DMS53 treated with DMSO at 0.1 percent for 48 hours (cell line): ENCODE data around the gene ZNF865.

ENCODE experiments used
- DNase-seq: peaks from one replicate; lab custom pipeline; 2025; ENCODE audit not compliant: unreplicated experiment; lab: John Stamatoyannopoulos, UW

ZNF865 gene

DNA sequence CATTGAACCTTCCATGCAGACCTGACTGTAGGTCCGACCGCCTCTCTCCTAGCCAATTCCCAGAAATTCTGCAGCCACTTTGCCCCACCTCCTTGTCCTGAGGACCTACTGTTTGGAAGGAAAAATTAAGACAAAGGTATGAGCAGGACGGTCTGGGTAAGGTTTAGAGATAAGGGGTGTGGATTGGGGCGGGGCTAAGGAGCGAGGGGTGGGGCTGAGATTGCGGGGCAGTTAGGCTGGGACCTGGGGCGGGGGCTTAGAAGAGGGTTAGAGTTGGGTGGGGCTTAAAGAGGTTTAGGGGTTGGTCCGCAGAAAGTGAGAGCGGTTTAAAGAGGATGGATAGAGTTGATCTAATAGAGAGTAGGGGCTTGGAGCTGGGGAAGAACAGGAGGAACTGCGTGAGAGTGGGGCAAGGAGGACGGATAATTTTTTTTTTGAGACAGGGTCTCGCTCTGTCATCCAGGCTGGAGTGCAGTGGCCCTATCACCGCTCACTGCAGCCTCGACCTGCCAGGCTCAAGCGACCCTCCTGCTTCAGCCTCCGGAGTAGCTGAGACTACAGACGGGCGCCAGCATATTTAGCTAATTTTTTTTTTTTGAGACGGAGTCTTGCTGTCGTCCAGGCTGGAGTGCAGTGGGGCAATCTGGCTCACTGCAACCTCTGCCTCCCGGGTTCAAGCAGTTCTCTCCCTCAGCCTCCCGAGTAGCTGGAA is 1.7 kb upstream of the ZNF865 start:
- DNase-seq = no peak

DNA sequence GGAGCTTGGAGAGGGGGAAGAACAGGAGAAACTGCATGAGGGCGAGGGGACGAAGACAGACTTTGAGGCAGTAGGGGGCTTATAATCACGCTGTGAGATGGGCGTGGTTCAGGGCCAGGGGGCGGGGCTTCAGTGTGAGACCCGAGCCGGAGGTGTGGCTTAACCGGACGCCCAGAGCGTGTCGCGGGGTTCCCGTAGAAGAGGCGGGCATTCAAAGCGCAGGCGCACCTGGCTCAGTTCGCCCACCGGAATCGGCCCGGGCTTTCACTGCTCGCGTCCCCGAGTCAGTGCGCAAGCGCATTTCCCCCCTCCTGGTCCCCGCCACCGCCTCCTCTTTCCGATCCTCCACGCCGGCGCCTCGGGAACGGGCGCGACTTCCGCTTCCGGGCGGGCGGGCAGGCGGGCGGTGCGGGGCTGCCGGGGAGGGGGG is 225 bp upstream of the ZNF865 start:
- peak; percentile 91 for DNase-seq

DNA sequence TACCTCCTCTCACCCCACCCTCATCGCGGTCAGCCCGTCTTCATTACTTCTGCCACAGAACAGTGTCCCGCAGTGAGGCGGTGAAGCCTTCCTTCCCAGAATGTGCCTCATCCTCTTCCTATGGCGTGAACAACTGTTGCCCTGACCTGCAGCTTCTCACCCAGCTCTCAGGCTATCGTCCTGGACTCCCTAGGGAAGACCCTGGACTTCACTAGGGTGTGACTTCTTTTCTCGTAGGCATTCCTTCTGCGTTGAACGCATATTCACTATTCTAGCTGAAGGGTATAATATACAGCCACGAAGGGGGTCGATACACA is 982 bp downstream of the ZNF865 start:
- DNase-seq = no peak

DNA sequence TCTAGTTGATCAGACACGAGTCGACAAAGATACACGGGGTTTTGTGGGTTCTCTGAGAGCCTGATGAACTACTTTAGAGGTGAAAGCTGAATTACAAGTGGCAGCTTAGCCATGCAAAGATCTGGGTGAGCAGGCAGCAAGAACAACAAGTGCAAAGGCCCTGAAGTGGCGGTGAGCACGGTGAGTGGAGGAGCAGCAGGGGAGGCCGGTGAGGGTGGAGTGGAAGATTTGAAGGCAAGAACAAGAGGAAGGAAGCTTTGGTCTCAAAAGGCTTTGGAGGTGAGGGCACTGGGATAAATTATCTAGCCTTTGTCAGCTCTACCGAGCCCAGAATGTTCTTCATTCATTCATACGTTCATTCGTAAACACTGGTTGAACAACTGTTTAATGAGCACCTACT is 1.4 kb downstream of the ZNF865 start:
- no peak for DNase-seq

DNA sequence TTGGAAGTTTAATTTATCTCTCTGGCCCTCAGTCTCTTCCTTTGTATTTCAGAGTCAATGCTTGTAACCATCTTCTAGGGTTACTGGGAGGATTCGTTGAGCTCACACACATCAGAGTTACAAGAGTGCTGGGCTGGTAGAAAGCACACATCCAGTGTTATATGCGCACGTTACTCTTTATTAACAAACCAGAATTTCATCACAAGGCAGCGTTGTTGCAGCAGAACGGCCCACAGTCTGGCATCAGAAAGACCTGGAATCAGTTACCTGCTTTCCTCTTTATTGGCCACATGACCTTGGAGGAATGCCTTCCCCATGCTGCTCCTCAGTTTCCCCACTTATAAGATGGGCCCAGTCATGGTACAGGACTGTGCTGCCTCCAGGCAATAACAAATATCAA is 3.9 kb downstream of the ZNF865 start:
- no peak for DNase-seq

DNA sequence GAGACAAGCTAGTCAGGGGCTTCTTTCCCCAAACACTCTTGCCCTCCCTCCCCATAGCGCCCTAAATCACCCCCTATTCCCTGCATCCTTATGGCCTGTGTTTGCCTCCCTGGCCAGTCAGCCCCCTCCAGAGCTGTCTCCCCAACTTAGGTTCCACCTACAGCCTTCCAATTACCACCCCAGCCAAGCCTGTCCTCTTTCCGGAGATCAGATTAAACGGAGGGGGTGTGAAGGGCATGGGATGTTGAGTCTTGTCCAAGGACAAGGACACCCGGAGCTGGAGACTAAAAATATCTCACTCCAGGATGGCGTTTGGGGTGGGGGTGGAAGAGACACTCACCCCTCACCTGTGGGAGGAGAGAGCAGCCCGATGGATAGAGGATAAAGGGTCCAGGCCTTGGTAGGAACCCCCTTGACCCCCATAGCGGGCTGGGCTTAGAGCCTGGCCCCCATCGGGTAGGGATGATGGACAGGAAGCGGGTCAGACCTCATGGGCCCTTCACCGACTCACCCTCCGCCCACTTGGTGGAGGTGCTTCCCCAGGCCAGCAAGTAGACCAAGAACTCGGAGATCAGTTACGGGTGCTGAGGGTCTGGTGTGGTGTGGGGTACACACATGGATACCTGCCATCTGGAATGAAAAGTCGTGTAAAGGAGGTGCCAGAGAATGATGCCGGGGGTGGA is 6.0 kb downstream of the ZNF865 start:
- no peak for DNase-seq

DNA sequence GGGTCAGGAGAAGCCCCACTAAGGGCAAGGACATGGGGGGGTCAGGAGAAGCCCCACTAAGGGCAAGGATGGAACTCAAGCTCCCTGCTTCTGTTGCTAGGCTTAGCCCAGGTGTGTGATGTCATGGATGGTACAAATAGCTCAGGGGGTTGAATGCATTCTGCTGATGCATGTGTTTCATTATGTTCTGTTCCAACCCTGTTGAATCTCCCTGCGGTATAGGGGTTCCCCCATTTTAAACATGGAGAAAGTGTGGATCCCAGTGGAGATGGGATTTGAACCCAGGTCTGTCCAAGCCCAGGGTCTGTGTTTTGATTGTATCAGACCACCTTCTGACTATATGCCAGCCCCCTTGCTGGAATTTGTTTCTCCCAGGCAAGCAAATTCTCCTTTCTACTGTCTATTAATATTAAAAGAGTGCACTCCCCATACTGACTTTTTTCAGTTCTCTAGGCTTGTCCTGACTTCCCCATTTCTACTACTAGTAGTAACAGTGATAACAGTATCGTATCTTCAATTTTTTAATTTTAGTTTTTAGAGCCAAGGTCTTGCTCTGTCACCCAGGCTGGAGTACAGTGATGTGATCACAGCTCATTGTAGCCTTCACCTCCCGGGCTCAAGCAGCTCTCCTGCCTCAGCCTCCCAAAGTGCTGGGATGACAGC is 6.7 kb downstream of the ZNF865 start:
- no peak for DNase-seq

DNA sequence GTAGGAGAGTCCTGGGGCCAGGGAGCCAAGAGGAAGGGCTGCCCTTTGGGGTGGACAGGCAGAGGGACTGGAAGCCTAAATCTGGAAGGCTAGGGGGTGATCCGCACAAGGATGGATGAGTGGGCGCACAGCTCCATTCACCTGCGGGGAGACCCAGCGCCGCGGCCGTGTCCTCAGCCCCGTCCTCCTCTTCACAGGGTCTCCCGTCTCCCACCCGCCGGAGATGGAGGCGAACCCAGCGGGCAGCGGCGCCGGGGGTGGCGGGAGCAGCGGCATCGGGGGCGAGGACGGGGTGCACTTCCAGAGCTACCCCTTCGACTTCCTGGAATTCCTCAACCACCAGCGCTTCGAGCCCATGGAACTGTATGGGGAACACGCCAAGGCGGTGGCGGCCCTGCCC is 7.9 kb downstream of the ZNF865 start:
- DNase-seq = no peak

DNA sequence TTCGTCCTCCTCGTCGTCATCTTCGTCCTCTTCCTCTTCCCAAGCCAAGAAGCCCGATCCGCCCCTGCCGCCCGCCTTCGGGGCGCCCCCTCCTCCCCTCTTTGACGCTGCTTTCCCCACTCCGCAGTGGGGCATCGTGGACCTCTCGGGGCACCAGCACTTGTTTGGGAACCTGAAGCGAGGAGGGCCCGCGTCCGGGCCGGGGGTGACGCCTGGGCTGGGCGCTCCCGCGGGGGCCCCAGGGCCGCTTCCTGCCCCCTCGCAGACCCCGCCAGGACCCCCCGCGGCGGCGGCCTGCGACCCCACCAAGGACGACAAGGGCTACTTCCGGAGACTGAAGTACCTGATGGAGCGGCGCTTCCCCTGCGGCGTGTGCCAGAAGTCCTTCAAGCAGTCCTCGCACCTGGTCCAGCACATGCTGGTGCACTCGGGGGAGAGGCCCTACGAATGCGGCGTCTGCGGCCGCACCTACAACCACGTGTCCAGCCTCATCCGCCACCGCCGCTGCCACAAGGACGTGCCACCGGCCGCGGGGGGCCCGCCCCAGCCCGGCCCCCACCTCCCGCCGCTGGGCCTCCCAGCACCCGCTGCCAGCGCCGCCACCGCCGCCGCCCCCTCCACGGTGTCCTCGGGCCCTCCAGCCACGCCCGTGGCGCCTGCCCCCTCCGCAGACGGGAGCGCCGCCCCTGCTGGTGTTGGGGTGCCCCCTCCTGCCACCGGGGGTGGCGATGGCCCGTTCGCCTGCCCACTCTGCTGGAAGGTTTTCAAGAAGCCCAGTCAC is 8.7 kb downstream of the ZNF865 start:
- no peak for DNase-seq

DNA sequence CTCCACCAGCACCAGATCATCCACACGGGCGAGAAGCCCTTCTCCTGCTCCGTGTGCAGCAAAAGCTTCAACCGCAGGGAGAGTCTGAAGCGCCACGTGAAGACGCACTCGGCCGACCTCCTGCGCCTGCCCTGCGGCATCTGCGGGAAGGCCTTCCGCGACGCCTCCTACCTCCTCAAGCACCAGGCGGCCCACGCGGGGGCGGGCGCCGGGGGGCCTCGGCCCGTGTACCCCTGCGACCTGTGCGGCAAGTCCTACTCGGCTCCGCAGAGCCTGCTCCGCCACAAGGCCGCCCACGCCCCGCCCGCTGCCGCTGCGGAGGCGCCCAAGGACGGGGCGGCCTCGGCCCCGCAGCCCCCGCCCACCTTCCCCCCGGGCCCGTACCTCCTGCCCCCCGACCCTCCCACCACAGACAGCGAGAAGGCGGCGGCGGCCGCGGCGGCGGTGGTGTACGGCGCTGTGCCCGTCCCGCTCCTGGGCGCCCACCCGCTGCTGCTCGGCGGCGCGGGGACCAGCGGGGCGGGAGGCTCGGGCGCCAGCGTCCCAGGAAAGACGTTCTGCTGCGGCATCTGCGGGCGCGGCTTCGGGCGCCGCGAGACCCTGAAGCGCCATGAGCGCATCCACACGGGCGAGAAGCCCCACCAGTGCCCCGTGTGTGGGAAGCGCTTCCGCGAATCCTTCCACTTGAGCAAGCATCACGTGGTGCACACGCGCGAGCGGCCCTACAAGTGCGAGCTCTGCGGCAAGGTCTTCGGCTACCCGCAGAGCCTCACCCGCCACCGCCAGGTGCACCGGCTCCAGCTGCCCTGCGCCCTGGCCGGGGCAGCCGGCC is 9.5 kb downstream of the ZNF865 start:
- DNase-seq = no peak

DNA sequence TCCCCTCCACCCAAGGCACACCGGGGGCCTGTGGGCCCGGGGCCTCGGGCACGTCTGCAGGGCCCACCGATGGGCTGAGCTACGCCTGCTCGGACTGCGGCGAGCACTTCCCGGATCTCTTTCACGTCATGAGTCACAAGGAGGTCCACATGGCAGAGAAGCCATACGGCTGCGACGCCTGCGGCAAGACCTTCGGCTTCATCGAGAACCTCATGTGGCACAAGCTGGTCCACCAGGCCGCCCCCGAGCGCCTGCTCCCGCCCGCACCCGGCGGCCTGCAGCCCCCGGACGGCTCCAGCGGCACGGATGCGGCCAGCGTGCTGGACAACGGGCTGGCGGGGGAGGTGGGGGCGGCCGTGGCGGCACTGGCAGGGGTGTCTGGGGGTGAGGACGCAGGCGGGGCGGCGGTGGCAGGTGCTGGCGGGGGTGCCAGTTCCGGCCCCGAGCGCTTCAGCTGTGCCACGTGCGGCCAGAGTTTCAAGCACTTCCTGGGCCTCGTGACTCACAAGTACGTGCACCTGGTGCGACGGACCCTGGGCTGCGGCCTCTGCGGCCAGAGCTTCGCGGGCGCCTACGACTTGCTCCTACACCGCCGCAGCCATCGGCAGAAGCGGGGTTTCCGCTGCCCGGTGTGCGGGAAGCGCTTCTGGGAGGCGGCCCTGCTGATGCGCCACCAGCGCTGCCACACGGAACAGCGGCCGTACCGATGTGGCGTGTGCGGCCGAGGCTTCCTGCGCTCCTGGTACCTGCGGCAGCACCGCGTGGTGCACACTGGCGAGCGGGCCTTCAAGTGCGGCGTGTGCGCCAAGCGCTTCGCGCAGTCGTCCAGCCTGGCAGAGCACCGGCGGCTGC is 10.3 kb downstream of the ZNF865 start:
- no peak for DNase-seq

DNA sequence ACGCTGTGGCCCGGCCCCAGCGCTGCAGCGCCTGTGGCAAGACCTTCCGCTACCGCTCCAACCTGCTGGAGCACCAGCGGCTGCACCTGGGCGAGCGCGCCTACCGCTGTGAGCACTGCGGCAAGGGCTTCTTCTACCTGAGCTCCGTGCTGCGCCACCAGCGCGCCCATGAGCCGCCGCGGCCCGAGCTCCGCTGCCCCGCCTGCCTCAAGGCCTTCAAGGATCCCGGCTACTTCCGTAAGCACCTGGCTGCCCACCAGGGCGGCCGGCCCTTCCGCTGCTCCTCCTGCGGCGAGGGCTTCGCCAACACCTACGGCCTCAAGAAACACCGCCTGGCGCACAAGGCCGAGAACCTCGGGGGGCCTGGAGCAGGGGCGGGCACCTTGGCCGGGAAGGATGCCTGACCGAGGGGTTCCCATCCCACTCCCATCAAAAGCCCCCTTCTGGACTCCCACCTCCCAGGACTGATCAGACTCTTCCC is 11.0 kb downstream of the ZNF865 start:
- DNase-seq = no peak

DNA sequence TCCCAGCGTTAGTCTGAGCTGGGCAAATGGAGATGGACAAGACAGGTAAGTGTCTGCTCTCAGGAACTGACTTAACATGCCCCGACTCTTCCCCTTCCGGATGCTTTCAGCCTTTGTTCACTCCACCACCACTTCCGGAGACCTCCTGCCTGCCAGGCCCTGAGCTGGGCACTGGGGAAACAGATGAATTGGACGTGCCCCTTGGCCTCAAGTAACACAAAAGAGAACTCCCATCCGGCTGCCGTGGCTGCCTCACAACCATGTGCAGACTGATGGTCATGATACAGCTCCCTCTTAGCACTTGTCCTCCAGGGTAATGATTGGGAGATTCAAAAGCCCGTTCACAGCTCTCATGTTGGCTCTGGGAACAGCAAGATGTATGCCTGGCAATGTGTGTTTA is 12.0 kb downstream of the ZNF865 start:
- DNase-seq = no peak

DNA sequence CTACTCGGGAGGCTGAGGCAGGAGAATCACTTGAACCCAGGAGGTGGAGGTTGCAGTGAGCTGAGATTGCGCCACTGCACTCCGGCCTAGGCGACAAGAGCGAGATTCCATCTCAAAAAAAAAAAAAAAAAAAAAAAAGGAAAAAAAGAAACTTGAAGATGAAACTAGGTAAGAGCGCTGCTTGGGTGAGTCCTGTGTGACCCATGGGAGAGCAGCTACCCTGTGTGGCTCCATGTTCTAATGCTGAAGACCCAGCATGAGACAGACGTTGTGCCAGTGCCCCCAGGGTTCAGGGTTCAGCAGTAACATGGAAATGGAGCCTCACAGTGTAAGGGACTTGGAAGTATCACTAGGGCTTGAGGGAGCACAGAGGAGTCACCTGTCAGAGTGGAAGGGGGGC is 13.0 kb downstream of the ZNF865 start:
- no peak for DNase-seq

DNA sequence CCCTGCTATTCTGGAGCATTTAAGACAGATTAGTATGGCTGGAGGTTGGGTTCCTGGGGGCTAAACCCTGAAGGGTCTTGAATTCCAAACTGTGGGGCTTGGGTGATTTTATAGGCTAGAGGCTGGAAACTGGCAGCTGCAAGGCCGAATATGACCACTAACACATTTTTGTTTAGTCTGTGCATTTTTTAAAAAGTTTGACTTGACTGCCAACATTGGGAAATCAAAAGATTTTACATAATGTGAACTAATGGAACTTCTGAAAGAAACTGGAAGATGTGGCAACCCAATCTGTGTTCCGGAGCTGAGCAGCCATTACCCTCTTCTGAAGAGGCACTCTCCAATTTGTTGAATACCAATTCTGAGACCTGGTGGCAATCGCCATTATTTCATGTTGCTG is 13.8 kb downstream of the ZNF865 start:
- no peak for DNase-seq

DNA sequence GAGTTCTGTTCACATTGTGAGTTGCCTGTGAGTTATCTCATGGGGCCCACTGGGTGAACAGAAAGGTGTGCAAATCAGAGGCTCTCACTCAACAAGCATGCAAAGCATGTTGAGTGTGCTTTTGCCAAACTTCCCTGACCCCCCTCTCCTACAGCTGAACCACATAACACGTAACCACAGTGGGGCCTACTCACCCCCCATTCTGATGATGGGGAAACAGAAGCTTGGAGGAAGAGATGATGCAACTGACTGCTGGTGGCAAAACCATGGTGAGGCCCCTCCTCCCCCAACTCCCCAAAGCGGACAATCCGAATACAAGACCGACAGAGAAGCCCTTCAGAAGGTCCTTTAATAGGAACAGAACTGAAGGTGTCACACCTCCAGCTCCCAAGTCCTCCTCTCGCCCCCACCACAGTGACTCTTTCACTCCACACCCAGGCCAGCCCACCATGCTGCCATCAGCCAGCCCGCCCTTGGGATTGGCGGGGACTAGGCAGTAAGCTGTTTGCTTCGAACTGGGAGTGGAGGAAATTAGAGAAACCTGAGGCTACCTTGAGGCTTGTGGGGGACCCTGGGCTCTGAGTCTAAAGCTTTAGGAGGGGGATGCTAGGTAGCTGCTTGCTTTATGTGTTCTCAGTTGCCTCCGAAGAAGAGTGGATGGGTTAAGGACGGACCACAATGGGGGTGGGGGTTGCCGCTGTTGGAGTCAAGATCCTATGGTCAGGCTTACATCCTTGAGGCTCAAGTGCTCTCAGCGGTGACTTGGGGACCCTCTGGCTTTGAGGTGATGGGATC is 15.2 kb downstream of the ZNF865 start:
- no peak for DNase-seq

DNA sequence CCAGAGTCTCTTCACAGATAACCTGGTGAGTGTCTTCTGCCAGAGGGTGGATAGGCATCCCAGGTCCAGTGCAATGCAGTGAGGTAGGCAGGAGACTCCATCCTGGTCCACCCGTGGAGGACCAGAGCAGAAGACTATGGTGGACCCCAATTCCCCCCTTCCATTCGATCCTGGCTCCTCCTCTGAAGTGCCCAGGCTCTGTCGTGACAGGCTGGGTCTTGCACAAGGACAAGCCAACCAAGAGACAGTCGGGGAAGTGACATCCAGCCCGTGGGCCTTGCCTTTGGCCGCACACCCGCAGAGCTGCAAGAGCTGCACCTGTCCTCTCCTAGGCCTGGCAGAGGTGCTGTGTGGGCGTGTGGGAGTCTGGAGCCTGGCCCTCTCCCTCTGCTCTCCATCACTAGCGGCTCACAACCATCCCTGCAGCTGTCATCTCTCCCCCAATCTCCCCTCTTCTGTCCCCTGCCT is 15.8 kb downstream of the ZNF865 start:
- DNase-seq = no peak

DNA sequence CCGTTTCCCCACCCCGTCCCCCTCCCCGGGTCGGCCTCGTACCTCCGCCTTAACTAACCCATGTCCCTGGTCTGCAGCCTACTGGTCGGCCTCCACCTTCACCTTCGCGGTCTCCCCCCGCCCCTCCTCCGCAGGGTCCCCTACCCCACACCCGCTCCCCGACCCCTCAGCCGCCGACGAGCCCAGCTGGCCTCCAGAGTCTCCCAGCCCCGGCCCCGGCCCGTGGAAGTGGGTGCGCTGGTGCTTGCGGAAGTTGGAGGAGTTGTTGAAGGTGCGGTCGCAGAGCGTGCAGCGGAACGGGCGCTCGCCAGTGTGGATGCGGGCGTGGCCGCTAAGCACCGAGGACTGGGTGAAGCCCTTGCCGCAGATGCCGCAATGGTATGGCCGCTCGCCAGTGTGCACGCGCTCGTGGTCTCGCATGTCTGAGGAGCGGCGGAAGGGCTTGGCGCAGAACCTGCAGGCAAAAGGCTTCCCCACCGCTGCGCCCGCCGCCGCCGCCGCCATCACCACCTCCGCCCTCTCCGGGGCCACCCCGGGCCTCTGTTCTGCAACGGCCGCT is 16.3 kb downstream of the ZNF865 start:
- DNase-seq = no peak
